Hair follicle dermal papilla cell (primary cell): ENCODE results near the gene ZWILCH. TPM values are rescaled to one million over a fixed set of nuclear protein-coding genes. Genes with fewer than 3 reads are reported as not detected.

Experiments
- small RNA-seq: library from RNA; depleted of rRNA; stranded (forward); fragments of <200 nt; gene quantifications from one replicate; pipeline ENCODE3, GENCODE V24; 2012
- total RNA-seq: library from RNA; depleted of rRNA; stranded (reverse); fragments of >200 nt; gene quantifications from 2 replicates; pipeline ENCODE4 v1.2.3, GENCODE V29; 2012

The ZWILCH gene
- total RNA-seq = 8.4 and 10.5 TPM in 2 replicates

DNA sequence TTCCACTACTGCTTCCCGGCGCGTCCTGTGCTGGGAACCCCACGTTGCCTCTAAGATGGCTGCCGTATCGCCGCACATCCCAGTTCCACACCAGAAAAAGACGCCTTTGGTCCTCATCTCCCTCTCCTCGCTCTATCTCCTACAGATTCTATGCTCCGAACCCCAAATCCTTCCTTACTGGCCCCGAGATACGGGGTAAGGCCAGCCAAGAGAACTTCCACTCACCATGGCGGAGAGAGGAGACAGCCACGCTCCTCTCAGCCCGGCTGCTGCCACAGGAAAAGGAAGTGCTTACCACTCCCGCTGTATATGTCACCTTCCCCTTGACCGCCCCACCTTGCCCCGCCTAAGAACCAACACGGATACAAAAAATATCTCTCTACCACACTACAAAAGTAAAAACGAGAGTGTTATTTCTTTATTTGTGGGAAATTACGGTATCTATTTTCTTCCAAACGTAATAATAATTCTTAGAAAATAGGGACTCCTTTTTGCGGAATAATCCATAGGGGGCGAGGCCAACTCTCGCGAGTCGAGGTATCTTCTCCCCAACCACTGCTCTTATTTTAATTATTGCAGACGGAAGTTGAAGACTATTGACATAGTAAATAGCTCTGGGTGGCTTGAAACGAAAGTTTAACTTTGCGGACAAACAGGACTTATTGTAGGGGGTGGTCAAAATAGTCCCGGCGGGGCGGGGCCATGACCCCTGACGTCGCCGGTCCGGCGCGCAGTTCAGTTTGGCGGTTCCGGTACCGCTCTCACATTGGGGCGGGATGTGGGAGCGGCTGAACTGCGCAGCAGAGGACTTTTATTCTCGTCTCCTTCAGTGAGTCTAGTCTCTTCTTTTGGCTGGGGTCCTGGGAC, at the start of gene ZWILCH, which contains the start of gene RPL4:
Gene ZWILCH, plus strand, starts transcription at position 764 of the 867 bp plus-strand sequence. Its CDS starts 13 bp downstream, at position 777.
Gene RPL4, minus strand, starts transcription at position 293 of the 867 bp plus-strand sequence. Its CDS starts 65 bp downstream, at position 228.

DNA sequence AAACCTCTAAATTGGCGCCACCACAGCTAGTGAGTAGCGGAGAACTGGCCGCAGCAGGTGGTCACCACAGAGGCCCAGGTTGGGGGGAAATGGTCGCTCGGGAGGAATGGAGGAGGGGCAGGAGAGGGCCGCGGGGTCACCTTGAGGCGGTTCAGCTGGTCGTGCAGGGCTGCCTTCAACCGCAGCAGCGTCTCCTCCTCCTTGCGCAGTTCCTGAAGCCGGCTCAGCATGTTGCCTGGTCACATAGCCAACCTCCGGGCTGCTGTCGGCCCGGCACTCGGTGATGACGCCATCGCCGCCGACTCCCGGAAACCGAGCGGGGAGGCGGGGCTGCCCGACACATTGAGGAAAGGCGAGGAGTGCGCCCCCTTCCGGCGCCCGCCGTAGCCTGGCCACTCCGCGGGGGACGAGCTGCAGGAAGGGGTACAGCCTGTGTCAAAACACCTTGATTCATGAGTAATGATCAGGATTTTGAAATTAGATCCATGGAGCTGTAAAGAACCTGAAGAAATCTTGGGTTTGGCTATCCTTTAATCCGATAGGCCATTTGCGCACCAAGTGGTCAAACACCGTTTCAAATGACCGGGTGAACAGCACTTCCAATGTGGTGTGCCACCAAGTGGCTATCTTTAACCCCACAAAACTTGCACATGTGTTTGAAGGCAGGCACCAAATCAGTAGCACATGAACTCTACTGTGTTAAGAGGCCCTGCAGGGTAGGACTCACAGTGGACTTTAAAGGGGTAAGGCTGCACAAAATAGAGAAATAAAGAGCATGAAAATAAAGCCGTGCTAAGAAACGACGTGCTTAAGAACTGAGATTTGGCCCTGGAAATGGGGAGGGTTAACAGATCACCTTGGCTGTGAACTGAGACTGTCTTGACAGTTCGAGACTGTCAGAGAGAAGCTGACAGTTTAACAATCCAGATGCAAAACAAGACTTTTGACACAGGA, 7.3 kb upstream of the ZWILCH start, which contains the start of gene SNAPC5:
Gene SNAPC5, minus strand, starts transcription at position 261 of the 954 bp plus-strand sequence. Its CDS starts 31 bp downstream, at position 230.

DNA sequence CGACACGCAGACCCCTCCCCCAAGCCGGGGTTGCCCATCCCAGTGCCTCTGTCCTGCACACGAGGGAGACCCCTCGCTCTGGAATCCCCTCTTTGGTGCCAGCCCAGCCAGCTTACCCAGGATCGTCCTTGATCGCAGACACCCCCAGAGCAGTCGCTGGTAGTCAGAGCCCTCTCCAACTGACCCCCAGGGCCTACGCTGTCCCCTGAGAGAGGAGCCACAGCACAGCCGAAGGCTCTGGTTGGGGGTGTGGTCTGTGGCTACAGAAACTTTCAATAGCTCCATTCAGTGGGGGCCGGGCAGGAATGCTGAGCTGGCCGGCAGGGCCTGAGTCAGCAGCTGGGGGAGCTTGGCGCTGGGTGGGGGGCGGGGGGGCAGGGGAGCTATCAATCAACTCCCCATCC, 60.6 kb downstream of the ZWILCH start, which contains the start of gene LCTL:
Gene LCTL, minus strand, starts transcription at position 258 of the 404 bp plus-strand sequence. CDS start 633 bp downstream, outside the sequence.

Small RNAs within 50 kb of the gene (small RNA-seq; reads per million reads assigned to genes)
- gene MIR4512 = not detected
- not detected for gene RF01159
- not detected for gene SNORD16
- not detected for gene SNORD18A
- not detected for gene SNORD18B
- not detected for gene SNORD18C

Other genes starting within 250 kb of the ZWILCH start
- gene DIS3L, start 211.8 kb upstream of the ZWILCH start, total RNA-seq = 38.4 and 39.6 TPM in 2 replicates
- gene TIPIN, start 148.6 kb upstream of the ZWILCH start, total RNA-seq = 6.5 and 8.1 TPM in 2 replicates
- 29.5 and 30.8 TPM in 2 replicates for gene MAP2K1, start 118.4 kb upstream of the ZWILCH start, total RNA-seq
- 8.4 and 16.2 TPM in 2 replicates for gene SNAPC5, start 7.6 kb upstream of the ZWILCH start, total RNA-seq
- 2,559 and 3,846 TPM in 2 replicates for gene RPL4, start 471 bp upstream of the ZWILCH start, total RNA-seq
- 7.8 and 9.2 TPM in 2 replicates for gene LCTL, start 60.7 kb downstream of the ZWILCH start, total RNA-seq
- 19.3 and 30.0 TPM in 2 replicates for gene SMAD6, start 196.9 kb downstream of the ZWILCH start, total RNA-seq